OCI-M2 (cell line): ENCODE results near the gene DNAJC15.

Experiments used
- DNase-seq: peaks from one replicate; lab custom pipeline; 2025; ENCODE audit not compliant: unreplicated experiment; lab: John Stamatoyannopoulos, UW

The DNAJC15 gene

DNA sequence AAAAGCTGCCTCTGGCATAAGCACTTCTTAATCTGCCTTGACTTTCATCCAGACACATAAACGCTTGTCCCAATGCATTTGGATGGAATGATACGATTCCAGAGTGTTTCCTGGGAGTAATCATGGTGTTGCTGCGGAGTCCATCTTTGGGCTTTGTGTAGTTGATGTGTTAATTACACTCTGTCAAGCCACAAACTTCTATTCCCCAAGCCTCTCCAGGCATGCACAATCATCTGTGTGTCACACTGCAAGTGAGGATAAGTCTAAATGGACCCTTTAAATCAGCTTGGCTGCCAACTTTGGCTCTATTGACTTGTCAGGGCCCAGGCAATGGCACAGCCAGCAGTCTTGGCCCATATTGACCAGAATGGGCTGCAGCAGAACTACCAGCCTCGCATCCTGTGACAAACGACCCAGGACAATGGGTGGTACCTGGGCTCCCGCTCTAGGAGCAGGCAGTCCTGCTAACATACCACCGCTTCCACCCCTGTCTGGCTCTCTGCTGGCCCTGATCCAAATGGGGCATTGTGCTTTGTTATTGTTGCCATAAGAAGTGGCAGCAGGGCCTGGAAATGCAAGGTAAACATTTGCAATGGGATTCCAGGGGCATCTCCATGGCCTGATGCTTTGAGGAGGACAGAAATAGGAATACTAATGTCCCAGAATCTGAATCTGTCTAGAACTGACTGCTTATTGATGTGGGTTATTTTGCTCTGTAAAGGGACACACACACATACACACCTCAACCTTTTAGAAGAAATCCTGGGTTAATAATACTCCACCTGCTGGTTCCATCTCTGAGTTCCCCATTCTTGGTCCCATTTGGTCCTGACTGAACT lies 127.2 kb downstream of the DNAJC15 start:
- no peak for DNase-seq

- DNase-seq = no peak
These were observed 130.2 kb downstream of the DNAJC15 start for GRCh38 chr13:43153436-43154090.

DNA sequence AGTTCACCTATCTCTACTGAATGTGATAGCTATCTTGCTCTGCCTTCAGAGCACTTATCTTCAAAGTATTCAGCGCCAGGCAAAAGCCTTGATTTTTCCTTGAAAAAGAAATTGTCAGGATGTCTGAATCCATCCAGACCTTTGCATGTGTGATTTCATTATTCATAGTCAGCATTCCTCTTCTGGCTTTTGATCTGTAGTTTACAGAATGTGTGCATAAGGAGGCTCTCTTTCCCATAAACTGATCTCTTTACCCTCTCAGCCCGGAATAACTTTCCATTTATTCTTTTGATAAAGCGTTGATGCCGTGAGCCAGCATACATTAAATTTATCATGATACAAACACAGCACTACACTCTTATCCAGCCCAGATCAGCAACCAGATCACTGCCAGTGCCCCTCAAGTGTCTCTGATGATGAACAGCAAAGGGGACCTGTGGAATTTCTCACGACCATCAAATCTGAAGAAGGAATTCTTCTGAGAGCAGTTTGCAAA lies 130.8 kb downstream of the DNAJC15 start:
- no peak for DNase-seq

- DNase-seq = no peak
These were observed 131.5 kb downstream of the DNAJC15 start for GRCh38 chr13:43154839-43155238.

DNA sequence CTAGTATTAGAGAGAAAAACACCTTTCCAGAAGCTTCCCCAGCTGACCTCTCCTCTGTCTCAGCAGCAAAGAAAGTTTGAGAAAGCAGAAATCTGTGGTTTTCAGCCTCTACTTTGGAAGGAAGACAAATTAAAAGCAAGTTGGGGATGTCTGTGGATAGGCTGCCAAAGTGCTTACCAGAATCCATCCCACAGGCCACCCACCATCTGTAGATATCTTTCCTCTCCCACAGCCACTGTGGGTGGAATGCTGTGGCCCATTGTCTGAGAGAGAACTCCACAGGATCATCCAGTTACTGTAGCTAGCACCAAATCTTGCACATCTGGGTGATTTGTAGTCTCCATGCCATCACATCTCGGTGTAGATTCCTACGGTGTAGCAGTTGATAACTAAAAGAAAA lies 133.5 kb downstream of the DNAJC15 start:
- no peak for DNase-seq

GRCh38 chr13:43157796-43158195 lies 134.4 kb downstream of the DNAJC15 start:
- no peak for DNase-seq

- DNase-seq = no peak
These were observed 135.1 kb downstream of the DNAJC15 start for GRCh38 chr13:43158516-43158915.

DNA sequence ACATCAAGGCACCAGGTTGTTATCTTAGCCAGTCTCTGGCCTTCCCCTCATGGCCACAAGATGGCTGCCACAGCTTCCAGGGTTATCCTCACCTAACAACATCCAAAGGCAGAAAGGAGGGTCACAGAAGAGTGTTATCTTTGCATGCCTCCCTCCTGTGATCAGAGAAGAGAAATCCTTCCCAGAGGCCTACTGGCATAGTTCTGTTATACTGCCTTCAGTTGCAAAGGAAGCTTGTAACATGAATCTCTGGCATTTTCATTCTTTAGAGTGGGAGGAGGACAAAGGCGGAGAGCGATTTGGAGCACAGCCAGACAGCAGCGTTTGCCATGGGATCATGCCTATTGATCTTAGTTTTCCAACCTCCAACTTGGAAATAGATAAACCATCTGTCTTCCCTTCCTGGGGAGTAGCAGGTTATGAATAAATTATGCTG lies 135.7 kb downstream of the DNAJC15 start:
- no peak for DNase-seq
